Stomach (tissue), 9 donors: ENCODE results near the gene PLPPR4. TPM values are rescaled to one million over a fixed set of nuclear protein-coding genes. Genes with fewer than 3 reads are reported as not detected.

Source experiments
- DNase-seq, 2 donors: peaks; one replicate each; pipeline versions ENCODE4 v3.0.0 to v3.0.0-alpha.2; 2013 to 2019
- H3K27ac ChIP-seq, 5 donors: fragments of 200-600 bp in 4 of 5; sonication (generic) in 4 of 5; one replicate each; pipeline ENCODE4 v1.5.1; 2013 to 2019; ENCODE audit warnings: mild to moderate bottlenecking in 1 of 5, moderate library complexity in 1 of 5
- H3K27me3 ChIP-seq, 3 donors: fragments of 200-600 bp; sonication (generic); one replicate each; pipeline ENCODE4 v1.5.1; 2017 to 2019; ENCODE audit warnings: mixed run types in 1 of 3
- H3K36me3 ChIP-seq, 4 donors: fragments of 200-600 bp; sonication (generic); 1 replicate in 3 of 4; 2 replicates in 1 of 4; pipeline ENCODE4 v1.5.1; 2016 to 2019
- H3K4me1 ChIP-seq, 4 donors: fragments of 200-600 bp; sonication (generic); one replicate each; pipeline ENCODE4 v1.5.1; 2016 to 2019
- H3K4me3 ChIP-seq, 4 donors: fragments of 200-600 bp; sonication (generic) in 3 of 4; one replicate each; pipeline ENCODE4 v1.5.1; 2016 to 2019; ENCODE audit warnings: mild to moderate bottlenecking in 1 of 4
- H3K9me3 ChIP-seq, 4 donors: fragments of 200-600 bp; sonication (generic); one replicate each; pipeline ENCODE4 v1.5.1; 2016 to 2019
- CTCF ChIP-seq, 7 experiments: fragments of 450-650 bp in 4 of 7; fragments of 200-600 bp in 3 of 7; sonication (generic) in 3 of 7; IDR thresholded peaks; one replicate each; pipeline ENCODE4 v1.5.1; 2016 to 2019; ENCODE audit warnings: antibody characterized with exemption in 7 of 7, control low read depth in 2 of 7, mild to moderate bottlenecking in 1 of 7
- EP300 ChIP-seq: sonication (generic); formaldehyde crosslinking; IDR thresholded peaks from one replicate; pipeline ENCODE4 v1.6.1; 2017; ENCODE audit warnings: antibody characterized with exemption
- POLR2A ChIP-seq, 4 donors: fragments of 450-650 bp; IDR thresholded peaks; one replicate each; pipeline ENCODE4 v1.6.1; 2016; ENCODE audit warnings: antibody characterized with exemption in 4 of 4, control low read depth in 2 of 4, mild to moderate bottlenecking in 1 of 4, moderate library complexity in 1 of 4
- POLR2AphosphoS5 ChIP-seq, 3 donors: sonication (generic); formaldehyde crosslinking; IDR thresholded peaks; one replicate each; pipeline ENCODE4 v1.6.1; 2016; ENCODE audit warnings: antibody characterized with exemption in 3 of 3
- WGBS, 5 donors: extraction: QIAGEN DNeasy Blood & Tissue Kit in 3 of 5; methylation state at CpG; one replicate each; pipeline versions ENCODE4 v1.1.5 to v1.1.7; 2013 to 2018; 5-methylcytosine and 5-hydroxymethylcytosine counted together
- intact Hi-C: fragments of 100-400 bp; cut with DNase I; formaldehyde crosslinking; loops from one replicate; pipeline ENCODE4 v1.15.1; 2023; ENCODE audit warnings: low total_unique reads
- polyA plus RNA-seq, 3 donors: library from polyadenylated mRNA; stranded (reverse); fragments of 200-250 nt; gene quantifications; one replicate each; pipeline ENCODE4 v1.2.3, GENCODE V29; 2013
- total RNA-seq, 5 donors: library from RNA; depleted of rRNA; stranded (reverse); fragments of >200 nt; gene quantifications; one replicate each; pipeline versions ENCODE4 v1.1.0 to v1.2.3, GENCODE V29; 2014 to 2016
- donor health status: healthy with polysubstance abuse.
- donor health status: Bipolar disorder and iron deficiency.
- donor health status: healthy.

The PLPPR4 gene
- total and polyA plus RNA-seq, 8 donors = 0.33 to 3.1 (median 0.58) TPM; not detected in 5

GRCh38 chr1:99240621-99241020 is 23.7 kb upstream of the PLPPR4 start:
- Histone ChIP-seq H3K27me3 (no peaks in the 10 kb centered on the region), H3K4me1 (no peaks in the 10 kb centered on the region), H3K36me3 (no peaks in the 10 kb centered on the region), H3K27ac (no peak overlapping the region), H3K4me3 (no peak overlapping the region), H3K9me3 (peaks cover 0 to 2% (median under 1%) of the 10 kb centered on the region in 4 donors)
- WGBS, 5 donors = 78 to 90% (median 84%) methylated on average over 2 of the region's 2 CpGs
- no peak for TF ChIP-seq POLR2A (IDR thresholded peaks at IDR 0.05)
- TF ChIP-seq CTCF (IDR thresholded peaks at IDR 0.05) = no peak
- TF ChIP-seq POLR2AphosphoS5 (IDR thresholded peaks at IDR 0.05) = no peak
- TF ChIP-seq EP300 = no peak
- intact Hi-C loops = no loop called here
- no peak for DNase-seq

GRCh38 chr1:99246152-99246551 is 18.1 kb upstream of the PLPPR4 start:
- intact Hi-C loops = no loop called here
- Histone ChIP-seq H3K4me1 (no peaks in the 10 kb centered on the region), H3K9me3 (peaks cover 0 to 14% (median 10%) of the 10 kb centered on the region in 4 donors), H3K27me3 (no peaks in the 10 kb centered on the region), H3K36me3 (no peaks in the 10 kb centered on the region), H3K27ac (no peak overlapping the region), H3K4me3 (no peak overlapping the region)
- WGBS, 5 donors = 92 to 95% (median 92%) methylated on average over 3 of the region's 3 CpGs
- DNase-seq = no peak
- no peak for TF ChIP-seq POLR2A (IDR thresholded peaks at IDR 0.05)
- no peak for TF ChIP-seq CTCF (IDR thresholded peaks at IDR 0.05)
- no peak for TF ChIP-seq EP300
- TF ChIP-seq POLR2AphosphoS5 (IDR thresholded peaks at IDR 0.05) = no peak

- TF ChIP-seq POLR2AphosphoS5 (IDR thresholded peaks at IDR 0.05) = no peak
- TF ChIP-seq EP300 = no peak
- TF ChIP-seq CTCF (IDR thresholded peaks at IDR 0.05) = no peak
- TF ChIP-seq POLR2A (IDR thresholded peaks at IDR 0.05) = no peak
- 82 to 96% (median 85%) methylated on average over 2 of the region's 2 CpGs for WGBS, 5 donors
- intact Hi-C loops = no loop called here
These were observed 17.1 kb upstream of the PLPPR4 start for GRCh38 chr1:99247199-99247598.

GRCh38 chr1:99250728-99251127 is 13.6 kb upstream of the PLPPR4 start:
- H3K27me3 ChIP-seq = no peaks in the 10 kb centered on the region
- H3K9me3 ChIP-seq = peaks cover 0 to 12% (median 8%) of the 10 kb centered on the region in 4 donors
- intact Hi-C loops = no loop called here
- no peak overlapping the region for H3K4me3 ChIP-seq
- TF ChIP-seq CTCF (IDR thresholded peaks at IDR 0.05) (no peak), EP300 (no peak), POLR2AphosphoS5 (IDR thresholded peaks at IDR 0.05) (no peak), POLR2A (IDR thresholded peaks at IDR 0.05) (no peak)
- no peaks in the 10 kb centered on the region for H3K36me3 ChIP-seq
- H3K27ac ChIP-seq = no peak overlapping the region
- 65 to 81% (median 80%) methylated on average over 5 of the region's 5 CpGs for WGBS, 5 donors
- H3K4me1 ChIP-seq = no peaks in the 10 kb centered on the region
- no peak for DNase-seq

More at GRCh38 chr1:99247199-99247598, 17.1 kb upstream of the PLPPR4 start:
- Histone ChIP-seq H3K36me3 (no peaks in the 10 kb centered on the region), H3K27ac (no peak overlapping the region), H3K4me1 (no peaks in the 10 kb centered on the region), H3K4me3 (no peak overlapping the region), H3K9me3 (peaks cover 0 to 14% (median 10%) of the 10 kb centered on the region in 4 donors), H3K27me3 (no peaks in the 10 kb centered on the region)
- DNase-seq = no peak
